Fibroblast of pulmonary artery (primary cell): ENCODE measurements around the gene MIPEP.

Source experiments
- DNase-seq: peaks from one replicate; pipeline ENCODE4 v3.0.0-alpha.2; 2010; ENCODE audit warnings: low read depth
- H3K4me3 ChIP-seq: replicated peaks from 2 replicates; pipeline ENCODE4 v1.5.1; 2011; ENCODE audit warnings: low read depth, mild to moderate bottlenecking, control low read depth, low read length, moderate library complexity
- TF ChIP-seq, protein P1 (sequence below): IDR thresholded peaks from 2 replicates; pipeline ENCODE4 v1.5.1; 2011; ENCODE audit warnings: mild to moderate bottlenecking, control low read depth, low read length, inconsistent platforms; ENCODE audit errors: missing control alignments

MIPEP gene

DNA sequence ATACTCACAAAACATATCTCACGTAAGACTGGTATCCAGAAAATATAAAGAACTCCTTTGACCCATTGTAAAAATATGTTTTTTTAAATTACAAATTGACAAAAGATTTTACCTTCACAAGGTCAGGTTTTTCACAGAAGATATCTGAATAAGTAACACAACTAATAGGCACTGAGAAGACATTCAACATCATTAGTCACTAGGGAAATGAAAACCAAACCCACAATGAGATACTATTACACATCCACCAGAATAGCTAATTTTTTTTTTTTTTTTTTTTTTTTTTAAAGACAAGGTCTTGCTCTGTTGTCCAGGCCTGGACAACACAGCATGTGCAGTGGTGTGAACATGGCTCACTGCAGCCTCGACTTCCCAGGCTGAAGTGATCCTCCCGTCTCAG is 157.5 kb downstream of the MIPEP start:
- TF ChIP-seq, protein P1, sequence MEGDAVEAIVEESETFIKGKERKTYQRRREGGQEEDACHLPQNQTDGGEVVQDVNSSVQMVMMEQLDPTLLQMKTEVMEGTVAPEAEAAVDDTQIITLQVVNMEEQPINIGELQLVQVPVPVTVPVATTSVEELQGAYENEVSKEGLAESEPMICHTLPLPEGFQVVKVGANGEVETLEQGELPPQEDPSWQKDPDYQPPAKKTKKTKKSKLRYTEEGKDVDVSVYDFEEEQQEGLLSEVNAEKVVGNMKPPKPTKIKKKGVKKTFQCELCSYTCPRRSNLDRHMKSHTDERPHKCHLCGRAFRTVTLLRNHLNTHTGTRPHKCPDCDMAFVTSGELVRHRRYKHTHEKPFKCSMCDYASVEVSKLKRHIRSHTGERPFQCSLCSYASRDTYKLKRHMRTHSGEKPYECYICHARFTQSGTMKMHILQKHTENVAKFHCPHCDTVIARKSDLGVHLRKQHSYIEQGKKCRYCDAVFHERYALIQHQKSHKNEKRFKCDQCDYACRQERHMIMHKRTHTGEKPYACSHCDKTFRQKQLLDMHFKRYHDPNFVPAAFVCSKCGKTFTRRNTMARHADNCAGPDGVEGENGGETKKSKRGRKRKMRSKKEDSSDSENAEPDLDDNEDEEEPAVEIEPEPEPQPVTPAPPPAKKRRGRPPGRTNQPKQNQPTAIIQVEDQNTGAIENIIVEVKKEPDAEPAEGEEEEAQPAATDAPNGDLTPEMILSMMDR: no peak
- H3K4me3 ChIP-seq: no peak overlapping the region
- no peak for DNase-seq

DNA sequence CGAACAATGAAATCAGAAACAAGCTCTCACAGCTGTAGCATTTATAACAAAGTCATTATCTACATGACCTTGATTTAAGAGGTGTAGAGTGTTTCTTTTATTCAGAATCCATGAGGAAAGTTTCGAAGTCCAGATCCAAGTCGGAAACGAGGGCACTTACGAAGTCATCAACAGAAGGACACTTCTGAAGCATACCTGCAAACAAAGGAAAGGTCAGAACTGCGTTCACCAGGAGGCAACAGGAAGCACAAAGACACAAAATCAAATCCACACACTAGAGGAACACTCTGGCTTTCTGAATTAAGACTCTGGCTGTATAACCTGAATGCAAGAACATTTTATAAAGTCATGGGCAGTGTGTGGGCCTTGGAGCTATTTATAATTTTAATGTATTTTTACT is 158.9 kb downstream of the MIPEP start:
- H3K4me3 ChIP-seq: no peak overlapping the region
- TF ChIP-seq, protein P1: no peak
- no peak for DNase-seq

GRCh38 chr13:23729531-23729930 is 159.7 kb downstream of the MIPEP start:
- TF ChIP-seq, protein P1: no peak
- no peak overlapping the region for H3K4me3 ChIP-seq

DNA sequence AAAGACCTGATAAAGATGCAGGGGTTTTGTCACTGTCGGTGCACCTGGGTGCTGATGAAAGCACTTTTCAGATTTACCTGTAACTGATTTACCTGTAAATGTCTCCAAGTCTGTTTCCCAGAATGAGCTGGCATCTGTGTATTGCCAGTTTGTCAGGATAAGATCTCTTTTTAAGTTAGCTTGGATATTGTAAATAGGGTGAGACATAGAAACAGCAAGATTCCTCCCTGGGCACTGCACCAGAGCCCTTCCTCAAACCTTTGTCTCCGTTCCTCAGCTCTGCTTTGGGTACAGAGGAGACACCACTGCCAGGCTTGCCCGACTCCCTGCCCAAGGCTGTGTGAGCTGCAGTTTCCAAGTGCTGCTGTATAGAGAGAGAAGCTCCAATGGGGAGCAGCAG is 160.4 kb downstream of the MIPEP start:
- TF ChIP-seq, protein P1: no peak
- DNase-seq: no peak
- H3K4me3 ChIP-seq: no peak overlapping the region

More at GRCh38 chr13:23729531-23729930, 159.7 kb downstream of the MIPEP start:
- DNase-seq: no peak

DNA sequence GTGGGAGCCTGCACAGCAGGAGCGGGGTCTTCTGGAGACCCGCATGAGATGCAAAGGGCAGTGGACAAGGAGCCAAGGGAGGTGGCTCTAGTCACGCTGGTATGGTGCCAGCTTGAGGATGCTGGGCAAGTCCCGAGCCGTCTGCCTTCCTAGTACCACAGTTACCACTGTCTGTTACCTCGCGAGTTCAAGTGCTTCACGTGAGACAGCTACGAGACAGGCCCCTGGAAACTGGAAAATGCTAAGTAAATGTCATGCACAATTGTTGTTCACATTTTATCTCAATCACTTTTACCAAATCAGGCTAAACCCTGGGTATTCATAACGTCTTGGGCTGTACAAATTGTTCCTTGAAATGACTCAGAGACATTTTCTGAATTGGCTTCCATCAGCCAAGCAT is 163.3 kb downstream of the MIPEP start:
- DNase-seq: peak; percentile 44
- no peak overlapping the region for H3K4me3 ChIP-seq
- TF ChIP-seq, protein P1: no peak

DNA sequence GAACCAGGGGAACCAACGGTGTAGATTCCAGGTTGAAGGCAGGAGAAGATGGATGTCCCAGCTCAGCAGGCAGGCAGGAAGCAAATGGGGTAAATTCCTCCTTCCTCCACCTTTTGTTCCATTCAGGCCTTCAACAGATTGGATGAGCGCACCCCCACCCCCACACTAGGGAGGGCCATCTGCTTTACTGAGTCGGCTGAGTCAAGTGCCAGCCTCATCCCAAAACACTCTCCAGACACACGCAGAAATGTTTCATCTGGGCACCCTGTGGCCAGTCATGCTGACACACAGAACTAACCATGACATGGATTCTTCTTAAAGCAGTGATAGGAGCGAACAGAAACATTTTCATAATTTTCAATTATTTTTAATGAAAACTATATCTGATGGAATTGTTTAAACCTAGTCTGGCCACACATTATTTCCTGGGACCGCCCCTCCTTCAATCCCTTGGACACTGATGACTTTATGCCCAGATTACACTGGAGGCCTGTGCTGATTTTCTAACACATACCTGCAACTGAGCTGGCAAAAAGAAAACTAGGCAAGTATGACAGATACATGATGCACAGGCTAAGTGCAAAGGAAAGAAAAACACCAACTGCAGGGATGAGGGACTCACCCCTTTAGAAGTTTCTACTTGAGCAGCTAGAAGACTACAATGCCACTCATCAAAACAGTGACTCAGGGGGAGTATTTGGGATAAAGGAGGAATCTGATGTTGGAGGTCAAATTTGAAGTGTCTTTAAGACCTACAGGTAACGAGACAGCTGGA is 164.8 kb downstream of the MIPEP start:
- H3K4me3 ChIP-seq: no peak overlapping the region
- TF ChIP-seq, protein P1: no peak
- DNase-seq: no peak

- peak; percentile 39 for DNase-seq
- no peak overlapping the region for H3K4me3 ChIP-seq
- TF ChIP-seq, protein P1: no peak
These were observed 165.7 kb downstream of the MIPEP start for GRCh38 chr13:23723471-23723870.
